ENCODE measurements around the gene ZNF700.
"Not testable (repeated sequence)": the region's sequence is repeated elsewhere in the genome, so short reads cannot be mapped to it uniquely, and the experiment has no call there.

GRCh38 chr19:11941361-11941887 lies 16.5 kb downstream of the ZNF700 start:
- TF ChIP-seq CTCF, POLR2A (IDR thresholded peaks at IDR 0.05): not testable (repeated sequence)
